Measurements from ENCODE around the gene DAB2IP.
"Not testable (repeated sequence)": the region's sequence is repeated elsewhere in the genome, so short reads cannot be mapped to it uniquely, and the experiment has no call there.

Gene DAB2IP

DNA sequence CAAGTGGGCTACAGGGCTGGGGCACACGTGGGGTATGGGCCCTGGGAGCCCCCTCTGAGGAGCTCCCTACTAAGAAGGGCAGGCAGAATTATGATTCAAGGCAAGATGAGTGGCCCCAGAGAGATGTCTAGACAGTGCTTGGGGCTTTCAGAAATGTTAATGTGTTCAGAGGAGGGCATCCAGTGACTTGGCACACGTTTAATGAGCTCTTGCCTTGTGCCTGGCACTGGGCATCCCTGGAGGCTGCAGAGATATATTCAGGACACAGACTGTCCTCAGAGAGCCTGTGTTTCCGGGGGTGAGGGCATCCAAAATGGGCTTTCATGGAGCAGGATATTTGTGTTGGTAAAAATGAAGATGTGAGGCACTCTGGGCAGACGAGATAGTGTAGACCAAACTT, 25.4 kb upstream of the DAB2IP start:
- no peak for DNase-seq

DNA sequence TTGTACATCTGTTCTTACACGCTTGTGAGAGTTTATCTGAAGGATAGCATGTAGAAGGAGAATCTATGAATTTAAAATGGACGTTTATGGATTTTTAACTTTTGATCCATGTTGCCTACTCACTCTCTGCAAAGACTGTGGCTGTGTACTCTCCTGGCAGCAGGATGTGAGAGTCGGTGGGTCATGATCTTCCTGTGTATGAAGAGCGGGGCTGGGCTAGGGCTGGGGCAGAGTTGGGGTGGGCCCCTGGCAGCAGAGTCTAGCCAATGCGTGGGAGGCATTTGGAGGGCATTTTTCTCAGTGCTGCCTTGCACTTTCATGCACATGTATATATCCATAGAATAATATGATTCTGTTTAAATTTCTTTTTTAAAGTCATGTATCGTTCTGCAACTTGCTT, 24.0 kb upstream of the DAB2IP start:
- DNase-seq = no peak

DNA sequence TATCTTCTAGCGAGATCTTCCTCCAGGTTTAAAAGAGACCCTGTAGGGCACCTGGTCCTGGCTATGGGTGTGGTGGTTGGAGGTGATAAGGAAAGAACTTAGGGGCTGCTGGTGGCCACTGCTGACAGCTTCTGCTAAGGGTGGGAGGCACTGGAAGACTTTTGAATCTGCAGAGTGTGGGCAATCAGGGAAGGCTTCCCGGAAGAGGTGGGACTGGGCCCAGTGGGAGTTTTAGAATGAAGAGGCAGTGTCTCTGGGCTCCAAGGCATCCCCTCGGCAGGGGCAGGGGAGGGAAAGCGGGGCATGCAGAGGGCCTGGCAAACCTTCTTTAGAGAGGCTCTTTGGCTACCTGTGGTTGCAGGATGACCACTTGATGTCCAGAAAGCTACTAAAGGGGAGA, 23.0 kb upstream of the DAB2IP start:
- no peak for DNase-seq

DNA sequence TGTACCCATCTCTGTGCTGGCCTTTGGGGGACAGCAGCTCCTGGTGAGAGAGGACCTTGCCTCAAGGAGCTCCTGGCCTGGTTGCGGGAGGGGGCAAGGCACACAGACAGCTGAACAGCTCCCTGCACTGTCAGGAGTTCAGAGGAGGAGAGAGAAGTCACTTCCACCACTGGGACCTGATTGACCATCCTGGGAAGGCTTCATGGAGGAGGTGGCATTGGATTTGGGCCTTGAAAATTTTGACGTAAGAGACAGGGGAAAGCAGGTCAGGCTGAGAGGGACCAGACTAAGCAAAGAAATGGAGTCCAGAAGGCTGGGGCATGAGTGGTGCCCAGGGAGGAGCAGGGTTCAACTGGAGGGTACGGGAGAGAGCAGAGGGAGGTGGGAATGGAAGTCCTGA, 20.3 kb upstream of the DAB2IP start:
- DNase-seq = no peak

DNA sequence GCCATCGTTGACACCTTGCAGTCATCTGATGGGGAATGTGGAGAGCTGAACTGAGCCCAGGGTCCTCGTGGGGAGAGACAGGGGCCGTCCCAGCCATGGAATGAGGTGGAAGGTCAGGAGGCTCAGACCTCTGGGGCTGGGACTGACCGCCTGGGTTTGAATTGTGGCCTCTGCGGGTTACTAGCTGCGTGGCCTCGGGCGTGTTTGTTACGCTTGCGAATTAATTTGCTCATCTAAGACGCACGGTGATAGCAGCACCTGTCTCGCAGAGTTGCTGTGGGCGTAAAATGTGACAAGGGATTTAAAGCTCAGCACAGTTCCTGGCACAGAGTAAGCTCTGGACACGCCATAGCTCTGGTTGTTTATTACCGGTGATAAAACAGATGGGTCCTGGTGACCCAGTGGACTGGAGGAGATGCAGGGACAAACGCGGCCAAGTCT, 19.4 kb upstream of the DAB2IP start:
- DNase-seq = no peak

DNA sequence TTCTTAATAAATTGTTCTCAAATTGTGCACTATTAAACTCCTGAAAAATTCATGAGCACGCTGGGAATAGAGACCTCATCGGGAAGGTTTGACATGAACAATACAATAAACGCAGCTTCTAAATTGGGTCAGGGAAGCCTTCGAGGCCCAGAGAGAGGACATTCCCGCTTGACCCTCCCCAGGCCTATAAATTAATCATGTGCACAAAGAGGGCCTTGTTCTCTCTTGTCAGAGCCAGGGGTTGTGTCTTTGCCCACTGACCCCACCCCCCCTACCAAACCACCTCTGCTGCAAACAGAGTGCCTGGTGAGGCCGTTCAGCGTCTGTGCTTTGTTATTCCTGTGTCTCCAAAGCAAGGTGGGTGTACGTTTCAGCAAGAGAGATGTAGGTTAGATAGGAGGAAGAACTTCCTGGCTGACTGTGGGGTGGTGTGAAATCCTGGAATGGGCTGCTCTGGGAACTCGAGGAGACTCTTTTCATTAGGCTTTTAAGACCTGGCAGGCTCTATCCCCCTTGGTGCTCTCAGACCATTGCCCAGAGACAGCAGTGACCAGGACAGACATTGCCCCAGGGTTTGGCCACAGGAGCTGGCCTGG, 18.2 kb upstream of the DAB2IP start:
- no peak for DNase-seq

DNA sequence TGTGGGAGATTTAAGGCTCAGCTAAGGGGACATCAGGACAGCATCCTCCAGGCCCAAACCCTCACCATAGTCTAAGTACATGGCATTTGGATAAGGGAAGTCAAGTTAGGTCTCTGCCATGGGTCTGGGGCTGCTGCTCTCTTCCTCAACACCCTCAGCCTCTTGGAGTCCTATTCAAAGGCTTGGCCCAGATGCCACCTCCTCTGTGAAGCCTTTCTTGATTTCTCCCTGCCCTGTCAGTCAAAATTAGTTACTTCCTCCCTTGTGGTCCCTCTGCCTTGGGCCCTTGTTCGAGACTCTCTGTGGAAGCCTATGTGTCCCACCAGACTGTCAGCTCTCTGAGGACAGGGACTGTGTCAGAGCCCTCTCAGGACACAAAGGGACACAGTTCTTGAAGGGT, 17.7 kb upstream of the DAB2IP start:
- no peak for DNase-seq

DNA sequence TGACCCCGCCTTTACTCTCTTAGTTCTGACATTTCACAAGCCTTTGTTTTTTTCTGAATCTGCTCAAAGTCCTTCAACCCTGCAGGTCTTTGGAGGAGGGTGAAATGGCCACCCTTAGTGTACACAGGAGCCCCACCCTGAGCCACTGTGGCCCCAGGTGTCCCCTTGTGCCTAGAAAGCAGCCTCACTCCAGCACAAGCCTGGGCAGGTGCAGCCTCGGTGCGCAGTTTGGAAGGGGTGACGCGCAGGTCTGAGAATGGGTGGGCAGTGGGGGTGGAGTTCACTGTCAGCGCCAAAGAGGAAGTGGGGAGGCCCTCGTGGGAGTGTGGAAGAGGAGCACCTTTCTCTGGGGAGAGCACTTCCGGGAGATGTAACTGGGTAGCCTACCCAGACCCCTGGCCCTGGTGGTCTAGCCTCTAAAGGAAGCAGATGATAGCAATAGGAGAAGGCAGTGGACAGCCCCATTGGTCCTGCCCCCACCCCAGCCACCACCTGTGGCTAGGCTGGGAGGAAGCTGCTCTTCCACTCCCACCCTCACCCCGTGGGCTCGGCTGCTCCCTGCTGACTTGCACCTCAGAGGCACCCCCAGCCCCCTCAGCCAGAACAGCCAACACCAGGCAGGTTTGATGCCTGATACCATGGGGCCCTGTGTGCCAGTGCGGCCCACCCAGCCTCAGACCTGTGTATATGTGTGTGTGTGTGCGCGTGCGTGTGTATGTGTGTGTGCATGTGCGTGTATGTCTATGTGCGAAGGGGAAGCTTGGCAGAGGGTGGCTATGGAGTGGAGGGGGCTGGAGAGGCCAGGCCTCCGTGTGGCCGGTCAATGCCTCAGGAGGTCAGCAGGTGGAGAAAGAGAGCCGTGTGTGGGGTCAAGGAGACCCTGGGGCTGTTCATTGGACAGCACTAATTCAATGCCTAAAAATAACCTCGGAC, 16.8 kb upstream of the DAB2IP start:
- DNase-seq = no peak

DNA sequence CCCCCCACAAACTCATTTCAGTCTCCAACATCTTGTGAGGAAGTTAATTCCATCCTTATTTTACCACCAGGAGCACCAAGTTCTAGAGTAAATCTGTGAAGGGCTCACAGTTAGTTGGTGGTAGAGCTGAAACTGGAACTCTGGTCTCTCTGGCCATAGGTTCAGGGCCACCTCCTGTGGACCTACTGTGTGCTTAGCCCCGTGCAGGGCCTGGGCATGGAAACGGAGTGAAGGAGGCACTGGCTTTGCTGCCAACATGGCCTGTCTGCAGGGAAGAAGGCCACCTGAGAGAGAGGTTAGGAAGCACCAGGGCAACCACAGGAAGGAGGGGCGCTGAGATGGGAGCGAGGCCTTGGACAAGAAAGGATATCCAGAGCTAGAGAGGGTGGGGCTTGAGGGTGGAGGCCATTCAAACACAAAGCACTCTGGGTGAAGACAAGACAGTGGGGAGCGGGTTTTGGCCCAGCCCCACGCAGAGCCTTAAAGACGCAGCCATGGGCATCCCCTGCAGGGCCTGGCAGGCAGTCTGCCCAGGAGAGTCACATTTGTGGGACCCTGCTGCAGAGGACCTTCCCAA, 16.0 kb upstream of the DAB2IP start:
- DNase-seq = no peak

DNA sequence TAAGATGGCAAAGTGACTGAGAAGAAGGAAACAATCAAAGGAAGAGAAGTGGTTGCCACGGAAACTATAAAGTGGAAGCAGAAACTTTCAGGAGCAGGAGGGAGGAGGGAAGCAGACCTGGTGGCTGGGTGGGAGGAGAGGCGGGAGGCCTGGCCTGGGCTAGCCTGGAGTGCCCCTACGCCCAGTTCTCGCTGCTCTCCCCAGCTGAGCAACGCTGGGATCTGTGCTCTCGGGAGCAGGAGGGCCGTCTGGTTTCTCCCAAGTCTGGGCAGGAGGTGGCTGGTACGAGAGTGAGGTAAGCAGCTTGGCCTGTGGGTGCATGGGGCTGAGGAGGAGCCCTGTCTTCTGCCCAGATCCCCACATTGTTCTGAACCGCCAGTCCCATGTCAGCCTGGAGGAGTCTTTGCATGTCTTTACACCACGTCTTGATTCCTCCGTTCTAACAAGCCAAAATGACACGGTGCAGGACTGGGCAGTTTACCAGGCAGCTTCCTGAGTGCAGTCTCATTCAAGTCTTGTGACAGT, 15.0 kb upstream of the DAB2IP start:
- DNase-seq = no peak

DNA sequence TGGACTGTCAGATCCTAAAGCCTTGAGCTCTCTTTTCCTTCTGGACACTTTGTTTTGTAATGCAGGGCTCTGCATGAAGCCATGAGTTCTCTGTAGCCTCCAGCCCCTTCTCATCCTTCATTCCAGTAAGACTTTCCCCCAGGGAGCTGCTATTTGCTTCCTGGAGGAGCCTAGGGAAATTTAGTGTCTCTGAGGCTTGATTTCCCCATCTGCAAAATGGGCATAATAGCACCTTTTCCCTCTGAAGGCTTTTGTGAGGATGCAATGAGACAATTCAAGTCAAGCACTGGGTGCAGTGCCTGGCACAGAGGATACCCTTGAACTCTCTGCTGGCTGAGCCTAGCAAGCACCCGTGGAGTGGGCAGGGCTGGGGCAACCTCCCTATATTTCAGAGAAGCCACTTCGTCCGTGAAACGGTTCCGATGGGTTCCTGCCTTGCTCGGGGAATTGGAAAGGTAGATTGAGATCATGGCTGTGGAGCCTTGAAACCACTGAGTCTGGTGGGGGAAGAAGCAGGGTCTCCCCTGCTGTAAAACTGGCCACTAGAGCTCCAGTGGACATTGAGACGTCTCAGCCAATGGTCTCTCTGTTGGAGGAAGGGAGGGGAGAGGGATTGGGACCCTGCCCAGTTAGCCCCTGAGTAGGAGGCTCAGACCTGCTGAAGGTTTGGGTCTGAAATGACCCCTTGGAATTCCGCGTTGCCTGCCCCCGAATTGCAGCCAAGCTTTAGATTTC, 14.3 kb upstream of the DAB2IP start:
- no peak for DNase-seq

DNA sequence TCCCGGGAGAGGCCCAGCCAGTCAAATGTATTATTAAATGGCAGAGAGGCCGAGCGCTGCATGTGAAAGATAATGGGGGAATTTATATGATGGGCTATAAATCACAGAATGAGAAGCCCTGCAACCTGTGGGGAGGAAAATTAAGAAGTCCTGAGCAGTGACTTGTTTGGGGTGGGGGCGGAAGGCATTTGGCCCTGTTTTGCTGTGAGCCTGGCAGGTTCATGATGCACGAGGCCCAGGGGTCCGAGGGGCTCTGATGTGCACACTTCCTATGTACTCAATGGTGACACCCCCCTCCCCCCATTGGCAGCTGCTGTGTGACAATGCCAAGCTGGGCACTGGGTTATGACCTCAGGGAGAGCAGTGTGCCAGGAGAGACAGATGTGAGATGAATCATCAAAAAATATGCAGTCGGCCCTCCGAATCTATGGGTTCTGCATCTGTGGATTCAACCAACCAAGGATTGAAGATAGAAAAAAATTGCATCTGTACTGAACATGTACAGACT, 13.7 kb upstream of the DAB2IP start:
- DNase-seq = no peak

DNA sequence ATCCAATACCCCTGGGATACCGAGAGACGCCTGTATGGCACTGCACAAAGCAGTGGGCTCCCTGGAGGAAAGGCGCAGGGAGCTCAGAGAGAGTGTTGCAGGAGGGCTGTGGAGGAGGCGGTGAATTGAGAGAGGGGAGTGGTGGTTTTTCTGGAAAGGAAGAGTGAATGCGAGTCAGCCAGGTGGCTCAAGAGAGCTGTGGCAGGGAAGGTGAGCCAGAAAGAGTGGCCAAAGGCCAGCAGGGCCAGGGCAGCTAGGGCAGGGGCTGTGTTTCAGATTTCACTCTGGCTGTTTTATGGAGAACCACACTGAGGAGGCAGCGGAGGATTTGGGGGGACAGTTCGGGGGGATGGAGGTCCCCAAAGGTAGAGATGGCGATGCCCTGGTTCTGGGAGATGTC, 13.0 kb upstream of the DAB2IP start:
- no peak for DNase-seq

DNA sequence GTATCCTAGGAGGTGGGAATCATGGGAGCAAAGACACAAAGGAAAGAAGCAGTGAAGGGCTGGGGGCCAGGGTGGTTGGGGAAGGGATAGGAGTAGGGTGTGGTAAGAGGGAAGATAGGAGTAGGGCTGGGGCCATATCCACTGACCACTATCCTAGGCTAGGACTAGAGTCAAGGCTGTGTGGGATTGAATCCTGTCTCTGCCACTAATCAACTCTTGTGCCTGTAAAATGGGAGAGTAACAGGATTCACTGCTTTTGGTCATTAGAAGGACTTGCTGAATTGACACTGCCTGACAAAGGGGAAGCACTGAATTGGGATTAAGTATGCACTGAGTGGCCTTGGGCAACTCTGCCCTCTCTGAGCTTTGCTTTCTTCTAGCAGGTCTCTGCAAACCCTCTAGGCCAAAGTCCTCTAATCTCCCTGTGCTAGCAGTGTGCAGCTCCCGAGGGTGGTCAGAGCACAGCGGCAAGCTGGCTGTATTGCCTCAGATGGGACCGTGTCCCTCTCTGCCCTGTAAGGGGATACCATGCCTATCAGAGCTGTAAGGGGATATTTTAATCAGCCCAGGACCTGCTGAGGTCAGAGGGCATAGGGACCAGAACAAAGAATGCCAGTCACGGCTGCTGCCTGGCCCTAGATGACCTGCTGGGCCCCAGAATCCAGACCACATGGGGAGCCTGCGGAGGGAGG, 12.4 kb upstream of the DAB2IP start:
- DNase-seq = no peak

DNA sequence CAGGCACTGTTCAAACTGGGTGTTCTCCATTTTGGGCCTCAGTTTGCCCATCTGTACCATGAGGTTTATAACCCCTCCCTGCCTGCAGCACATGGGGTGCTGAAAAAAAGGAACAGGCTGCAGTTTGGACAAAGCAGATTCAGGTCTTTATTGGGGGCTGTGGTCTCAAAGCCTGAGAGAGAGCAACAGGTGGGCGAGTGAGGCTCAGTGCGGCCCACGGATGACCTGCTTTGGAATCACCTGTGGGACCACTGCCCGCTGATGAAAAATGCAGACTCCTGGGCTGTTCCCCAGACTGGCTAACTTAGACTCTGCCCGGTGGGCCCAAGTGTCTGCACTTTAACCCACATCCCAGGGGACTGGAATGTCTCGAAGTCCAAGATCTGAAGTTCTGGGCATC, 11.8 kb upstream of the DAB2IP start:
- no peak for DNase-seq

DNA sequence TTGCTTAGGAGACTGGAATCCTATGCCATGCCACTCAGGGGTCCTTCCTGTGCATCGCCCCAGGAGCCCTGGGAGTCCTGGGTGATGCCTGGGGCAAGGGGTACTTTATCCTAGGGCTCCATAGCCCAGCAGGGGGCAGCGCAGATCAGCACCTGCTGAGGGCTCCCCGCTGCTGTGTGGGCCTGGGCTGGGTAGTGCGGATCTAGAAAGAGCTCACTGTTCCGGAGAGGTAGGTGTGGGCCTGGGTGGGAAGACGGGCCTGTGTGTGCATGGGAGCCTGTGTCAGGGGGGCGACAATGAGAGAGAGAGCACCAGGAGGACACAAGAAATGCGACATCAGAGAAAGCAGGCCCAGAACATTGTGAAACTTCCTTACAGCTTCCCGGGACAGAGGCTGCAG, 11.4 kb upstream of the DAB2IP start:
- DNase-seq = no peak

DNA sequence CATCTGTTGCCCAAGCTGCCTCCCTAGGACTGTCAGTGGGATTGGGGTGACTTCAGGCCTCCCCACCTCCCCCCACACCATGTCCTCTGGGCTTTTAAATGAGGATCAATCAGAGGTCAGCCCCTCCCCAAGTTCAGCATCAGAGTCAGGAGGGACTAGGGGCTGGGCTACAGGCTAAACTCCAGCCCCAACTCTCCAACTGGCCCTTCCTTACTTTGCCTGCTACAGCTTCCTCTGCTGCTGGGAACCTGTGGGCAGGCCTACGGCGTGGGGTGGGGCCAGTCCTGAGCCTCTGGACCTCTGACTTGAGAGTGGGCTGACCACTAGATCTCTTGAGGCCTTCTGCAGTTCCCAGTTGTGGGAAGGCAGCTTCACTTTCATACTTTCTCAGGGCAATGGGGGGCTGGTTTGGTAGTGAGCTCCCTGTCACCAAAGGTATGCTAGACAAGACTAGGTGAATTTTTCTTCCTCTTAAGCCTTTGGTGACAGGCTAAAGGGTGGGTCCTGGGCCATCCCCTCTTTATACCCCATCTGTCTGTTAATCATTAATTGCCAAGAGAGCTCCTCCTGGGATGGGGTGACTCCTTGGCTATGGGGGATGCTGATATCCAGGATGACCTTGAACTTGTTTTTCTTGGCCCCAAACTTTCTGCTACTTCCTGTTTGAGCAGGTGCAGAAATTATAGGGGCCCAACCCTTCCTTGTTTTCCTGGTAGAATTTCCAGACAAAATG, 10.8 kb upstream of the DAB2IP start:
- no peak for DNase-seq

DNA sequence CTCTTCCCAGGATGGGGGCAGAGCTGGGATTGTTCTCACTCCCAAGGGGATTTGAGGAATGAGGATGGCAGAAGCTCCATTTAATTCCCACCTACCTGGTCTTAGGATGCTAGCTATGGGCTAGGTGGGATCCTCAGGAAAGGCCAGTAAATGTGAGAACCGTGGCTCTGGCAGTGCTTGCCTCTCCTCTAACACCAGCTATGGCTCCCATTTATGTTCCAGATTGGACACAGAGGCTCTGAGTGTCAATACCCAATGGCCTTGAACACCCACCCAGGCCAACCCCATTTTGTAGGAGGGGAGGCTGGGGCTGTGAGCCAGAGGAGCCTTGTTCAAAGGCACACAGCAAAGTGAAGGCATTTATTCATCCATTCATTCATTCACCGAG, 10.2 kb upstream of the DAB2IP start:
- DNase-seq = no peak

DNA sequence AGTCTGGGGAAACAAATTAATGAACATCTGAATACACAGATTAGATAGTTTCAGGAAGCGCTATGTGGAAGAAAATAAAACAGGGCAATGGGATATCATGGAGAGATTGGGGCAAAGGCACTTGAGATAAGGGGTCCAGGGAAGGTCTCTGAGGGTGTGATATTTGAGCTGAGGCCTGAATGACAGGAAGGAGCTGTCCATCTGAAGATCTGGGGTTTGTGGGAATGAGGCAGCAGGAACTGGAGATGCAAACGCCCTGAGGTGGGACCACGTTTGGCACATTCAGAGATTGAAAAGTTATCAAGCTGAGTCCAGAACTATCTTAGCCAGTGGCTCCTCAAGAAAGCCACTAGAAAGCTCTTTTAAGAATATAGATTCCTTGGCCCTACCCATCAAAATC, 8.7 kb upstream of the DAB2IP start:
- no peak for DNase-seq

DNA sequence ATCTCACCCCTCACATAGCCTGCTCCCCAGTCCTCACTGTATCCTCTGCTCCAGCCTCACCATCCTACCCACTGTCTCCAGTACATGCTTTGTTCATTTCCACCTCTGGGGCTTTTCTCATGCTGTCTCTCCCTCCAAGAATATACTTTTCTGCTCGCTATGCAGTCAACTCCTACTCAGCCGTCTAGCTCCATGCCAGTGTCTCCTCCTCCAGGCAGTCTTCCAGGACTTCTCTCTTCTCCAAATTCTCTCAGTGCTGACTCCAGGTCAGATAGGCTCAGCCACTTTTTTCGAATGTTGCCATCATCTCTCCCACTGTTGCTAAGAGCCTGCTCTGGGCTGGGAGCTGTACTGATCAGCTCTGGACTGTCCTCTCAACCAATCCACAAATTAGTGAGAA, 8.0 kb upstream of the DAB2IP start:
- DNase-seq = no peak

DNA sequence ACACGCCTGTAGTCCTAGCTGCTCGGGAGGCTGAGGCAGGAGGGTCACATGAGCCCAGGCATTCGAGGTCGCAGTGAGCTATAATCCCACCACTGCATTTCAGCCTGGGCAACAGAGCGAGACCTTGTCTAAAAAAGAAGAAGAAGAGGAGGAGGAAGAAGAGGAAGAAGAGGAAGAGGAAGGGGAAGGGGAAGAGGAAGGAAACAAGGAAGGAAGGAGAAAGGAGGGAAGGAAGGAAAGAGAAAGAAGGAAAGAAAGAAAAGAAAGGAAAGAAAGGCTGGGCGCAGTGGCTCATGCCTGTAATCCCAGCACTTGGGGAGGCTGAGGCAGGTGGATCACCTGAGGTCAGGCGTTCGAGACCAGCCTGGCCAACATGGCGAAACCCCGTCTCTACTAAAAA, 7.4 kb upstream of the DAB2IP start:
- not testable (repeated sequence) for DNase-seq

DNA sequence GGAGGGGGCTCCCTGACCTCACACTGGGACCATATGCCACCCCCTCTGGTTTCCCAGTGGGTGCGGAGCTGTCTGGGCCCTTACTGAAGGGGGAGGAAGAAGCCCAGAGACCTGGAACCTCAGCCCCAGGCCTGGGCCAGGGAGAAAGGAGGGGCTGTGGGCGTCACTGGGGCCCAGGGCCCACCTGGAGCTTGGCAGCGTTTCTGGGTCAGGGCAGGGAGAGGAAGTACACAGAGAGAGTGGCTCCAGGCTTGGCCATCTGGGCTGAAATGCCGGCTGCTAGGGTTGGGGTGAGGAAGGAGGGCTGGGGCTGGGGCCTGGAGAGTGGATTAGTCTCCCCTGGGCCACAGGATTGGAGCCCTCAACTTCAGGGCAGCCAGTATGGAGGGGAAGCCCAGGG, 6.4 kb upstream of the DAB2IP start:
- no peak for DNase-seq

All from CD4-positive, alpha-beta T cell treated with Interferon gamma for 1 hour (primary cell).